NB4 (cell line): ENCODE data around the gene PSMB5.

Source experiments
- CTCF ChIP-seq: IDR thresholded peaks from one replicate; pipeline ENCODE4 v1.5.1; 2012; ENCODE audit warnings: low read depth, low read length
- POLR2A ChIP-seq: IDR thresholded peaks from 2 replicates; pipeline ENCODE4 v1.6.1; 2011; ENCODE audit warnings: mild to moderate bottlenecking; ENCODE audit not compliant: insufficient read length; ENCODE audit errors: extremely low read depth

DNA sequence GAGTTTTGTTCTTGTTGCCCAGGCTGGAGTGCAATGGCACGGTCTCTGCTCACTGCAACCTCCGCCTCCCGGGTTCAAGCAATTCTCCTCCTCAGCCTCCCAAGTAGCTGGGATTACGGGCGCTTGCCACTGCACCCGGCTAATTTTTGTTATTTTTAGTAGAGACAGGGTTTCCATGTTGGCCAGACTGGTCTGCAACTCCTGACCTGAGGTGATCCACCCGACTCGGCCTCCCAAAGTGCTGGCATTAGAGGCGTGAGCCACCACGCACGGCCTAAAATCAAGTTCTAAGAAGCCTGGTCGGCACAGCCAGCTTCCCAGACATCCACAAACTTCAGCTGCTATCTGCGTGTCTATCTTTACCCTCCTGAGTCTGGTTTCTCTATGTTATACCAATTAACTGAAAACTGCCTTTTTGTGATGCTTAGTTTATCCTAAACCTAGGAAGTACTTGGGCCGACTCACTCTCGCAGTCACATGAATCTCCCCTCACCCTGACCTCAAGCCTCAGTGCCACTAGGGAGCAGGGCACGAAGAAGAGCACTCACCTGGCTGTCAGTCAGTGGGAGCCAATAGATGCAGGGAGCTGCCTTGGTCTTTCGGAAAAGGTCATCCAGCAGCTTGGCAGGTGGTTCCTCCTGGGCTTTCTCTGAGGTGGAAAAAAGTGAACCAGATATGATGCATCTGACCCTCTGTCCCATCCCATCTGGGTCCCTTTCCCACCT is 26.0 kb upstream of the PSMB5 start:
- no peak for TF ChIP-seq CTCF
- TF ChIP-seq POLR2A: no peak
